GM18498 (cell line): Measurements from ENCODE around the gene GPC5.
"Not testable (repeated sequence)": the region's sequence is repeated elsewhere in the genome, so short reads cannot be mapped to it uniquely, and the experiment has no call there.

ENCODE experiments used
- ATAC-seq: cut with Tn5 transposase; IDR thresholded peaks from one replicate; pipeline ENCODE4 v1.9.1; 2021; ENCODE audit warnings: mild to moderate bottlenecking, moderate library complexity; ENCODE audit not compliant: unreplicated experiment

GPC5 gene

GRCh38 chr13:92873029-92873428, 1474.6 kb downstream of the GPC5 start:
- ATAC-seq: no peak

- ATAC-seq: no peak
Measured at GRCh38 chr13:92886535-92887077, 1488.2 kb downstream of the GPC5 start.

- ATAC-seq: no peak
Measured at GRCh38 chr13:92894447-92894846, 1496.0 kb downstream of the GPC5 start.

GRCh38 chr13:92896842-92897241, 1498.4 kb downstream of the GPC5 start:
- ATAC-seq: no peak

GRCh38 chr13:92898946-92899345, 1500.5 kb downstream of the GPC5 start:
- ATAC-seq: not testable (repeated sequence)

GRCh38 chr13:92900446-92900845, 1502.0 kb downstream of the GPC5 start:
- ATAC-seq: no peak

GRCh38 chr13:92901739-92902138, 1503.3 kb downstream of the GPC5 start:
- ATAC-seq: no peak

GRCh38 chr13:92912629-92913028, 1514.2 kb downstream of the GPC5 start:
- ATAC-seq: no peak

GRCh38 chr13:92913840-92914239, 1515.4 kb downstream of the GPC5 start:
- ATAC-seq: no peak
